HFFc6 (cell line): ENCODE data around the gene NPAS2. TPM values are rescaled to one million over a fixed set of nuclear protein-coding genes. Genes with fewer than 3 reads are reported as not detected.

Source experiments
- DNase-seq: peaks from one replicate; pipeline ENCODE4 v3.0.0-alpha.2; 2018
- H3K27ac Mint-ChIP-seq: 2 replicates; pipeline ENCODE4 v1.8.0; 2020; ENCODE audit warnings: mild to moderate bottlenecking, mixed read lengths
- H3K27me3 Mint-ChIP-seq: 2 replicates; pipeline ENCODE4 v1.8.0; 2021; ENCODE audit warnings: mild to moderate bottlenecking, moderate library complexity, mixed read lengths; ENCODE audit not compliant: insufficient read depth
- H3K36me3 Mint-ChIP-seq: 2 replicates; pipeline ENCODE4 v1.8.0; 2021; ENCODE audit warnings: low read depth, mixed read lengths
- H3K4me1 Mint-ChIP-seq: 2 replicates; pipeline ENCODE4 v1.8.0; 2020; ENCODE audit warnings: low read depth, mixed read lengths
- H3K4me3 Mint-ChIP-seq: 2 replicates; pipeline ENCODE4 v1.8.0; 2020; ENCODE audit warnings: mild to moderate bottlenecking, moderate library complexity, mixed read lengths
- H3K9me3 Mint-ChIP-seq: 2 replicates; pipeline ENCODE4 v1.8.0; 2020; ENCODE audit warnings: mild to moderate bottlenecking, mixed read lengths
- total RNA-seq, 6 experiments: library from RNA; stranded (reverse); fragmentation: NEBNext Ultra II Directional; extraction: Animal tissue kit (Norgen Biotek cat#: 25700); gene quantifications; 2 replicates in 1 of 6; 3 replicates in 5 of 6; pipeline ENCODE4 v1.2.3, GENCODE V29; 2021
- TF ChIP-seq, protein P1 (sequence below): fragments of 200-600 bp; sonication (generic); IDR thresholded peaks from 2 replicates; pipeline ENCODE4 v1.5.0; 2021; ENCODE audit warnings: antibody characterized with exemption, mild to moderate bottlenecking

NPAS2 gene
- total RNA-seq, 6 experiments from 2014 or later, result 8.8 to 14.7 (median 9.3) TPM

- peaks cover 14% of the 10 kb centered on the region for H3K4me1 Mint-ChIP-seq
- H3K4me3 Mint-ChIP-seq, result no peak overlapping the region
- no peak overlapping the region for H3K27ac Mint-ChIP-seq
- H3K27me3 Mint-ChIP-seq, result no peaks in the 10 kb centered on the region; the same call in none of the 2 replicates
- TF ChIP-seq, protein P1, sequence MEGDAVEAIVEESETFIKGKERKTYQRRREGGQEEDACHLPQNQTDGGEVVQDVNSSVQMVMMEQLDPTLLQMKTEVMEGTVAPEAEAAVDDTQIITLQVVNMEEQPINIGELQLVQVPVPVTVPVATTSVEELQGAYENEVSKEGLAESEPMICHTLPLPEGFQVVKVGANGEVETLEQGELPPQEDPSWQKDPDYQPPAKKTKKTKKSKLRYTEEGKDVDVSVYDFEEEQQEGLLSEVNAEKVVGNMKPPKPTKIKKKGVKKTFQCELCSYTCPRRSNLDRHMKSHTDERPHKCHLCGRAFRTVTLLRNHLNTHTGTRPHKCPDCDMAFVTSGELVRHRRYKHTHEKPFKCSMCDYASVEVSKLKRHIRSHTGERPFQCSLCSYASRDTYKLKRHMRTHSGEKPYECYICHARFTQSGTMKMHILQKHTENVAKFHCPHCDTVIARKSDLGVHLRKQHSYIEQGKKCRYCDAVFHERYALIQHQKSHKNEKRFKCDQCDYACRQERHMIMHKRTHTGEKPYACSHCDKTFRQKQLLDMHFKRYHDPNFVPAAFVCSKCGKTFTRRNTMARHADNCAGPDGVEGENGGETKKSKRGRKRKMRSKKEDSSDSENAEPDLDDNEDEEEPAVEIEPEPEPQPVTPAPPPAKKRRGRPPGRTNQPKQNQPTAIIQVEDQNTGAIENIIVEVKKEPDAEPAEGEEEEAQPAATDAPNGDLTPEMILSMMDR, result no peak
- H3K36me3 Mint-ChIP-seq, result 0 out of 2 replicates have a peak, but pooled peaks cover 10% of the 10 kb centered on the region
- no peaks in the 10 kb centered on the region for H3K9me3 Mint-ChIP-seq
- no peak for DNase-seq
These were observed 24.6 kb downstream of the NPAS2 start for GRCh38 chr2:100844514-100844913.

DNA sequence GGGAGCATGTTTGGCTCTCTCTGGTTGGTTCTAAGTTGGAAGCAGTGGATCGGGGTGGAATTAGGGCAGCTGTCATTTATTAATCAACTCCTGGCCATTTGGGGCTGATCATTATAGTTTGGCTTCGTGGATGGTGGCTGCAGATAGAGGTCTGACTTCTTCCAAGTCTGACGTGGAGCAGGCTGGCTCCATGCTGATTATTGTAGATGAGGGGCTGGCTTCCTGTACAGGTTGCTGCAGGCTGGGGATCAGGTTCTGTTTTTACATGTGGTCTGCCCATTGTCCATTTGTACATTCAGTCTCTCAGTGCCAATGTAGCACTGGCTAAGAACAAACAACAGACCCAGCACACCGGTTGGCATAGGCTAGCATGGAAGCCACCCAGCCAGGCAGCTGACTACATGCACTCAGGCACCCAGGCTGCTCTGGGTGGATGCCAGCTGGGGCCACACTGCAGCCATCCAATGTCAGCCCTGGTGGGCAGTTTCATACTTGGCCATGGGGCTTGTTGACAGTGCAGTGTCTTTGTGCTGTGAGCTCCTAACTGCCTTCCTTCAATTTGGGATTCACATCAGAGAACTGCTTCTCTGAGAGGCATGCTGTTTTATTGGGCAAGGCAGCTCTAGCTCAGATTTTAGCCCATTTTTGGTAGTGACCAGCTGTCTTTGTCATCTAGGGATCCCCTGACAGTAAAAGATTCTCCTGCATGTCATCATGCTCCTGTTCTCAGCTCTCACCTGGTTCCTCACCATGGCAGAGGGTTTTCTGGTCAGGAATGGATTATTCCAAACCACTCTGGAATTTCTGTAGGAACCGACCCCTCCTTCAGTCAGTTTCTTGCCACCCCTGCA is 25.4 kb downstream of the NPAS2 start:
- H3K27ac Mint-ChIP-seq, result no peak overlapping the region
- TF ChIP-seq, protein P1, result no peak
- DNase-seq, result no peak
- peaks cover 14% of the 10 kb centered on the region; the same call in 1 of the 2 replicates for H3K36me3 Mint-ChIP-seq
- peaks cover 12% of the 10 kb centered on the region for H3K4me1 Mint-ChIP-seq
- no peaks in the 10 kb centered on the region; the same call in none of the 2 replicates for H3K27me3 Mint-ChIP-seq
- H3K9me3 Mint-ChIP-seq, result no peaks in the 10 kb centered on the region
- no peak overlapping the region for H3K4me3 Mint-ChIP-seq

DNA sequence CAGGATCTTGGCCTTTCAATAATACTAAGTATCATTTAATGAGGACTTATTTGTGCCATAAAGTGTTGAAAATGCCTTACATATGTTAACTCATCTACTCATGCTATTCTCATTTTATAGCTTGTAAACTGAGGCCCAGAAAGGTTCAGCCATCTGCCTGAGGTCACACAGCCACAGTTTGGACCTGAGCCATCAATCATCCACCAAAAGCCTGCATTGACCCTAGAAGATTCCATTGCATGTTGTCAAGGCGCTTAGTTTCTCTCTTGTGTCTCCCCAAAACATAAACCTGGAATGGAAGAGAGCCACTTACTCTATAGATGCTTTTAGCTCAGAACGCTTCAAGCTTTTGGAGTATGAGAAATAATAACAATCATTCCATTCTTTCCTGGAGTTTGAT is 26.8 kb downstream of the NPAS2 start:
- no peak overlapping the region for H3K4me3 Mint-ChIP-seq
- H3K9me3 Mint-ChIP-seq, result no peaks in the 10 kb centered on the region
- peaks cover 14% of the 10 kb centered on the region; the same call in 1 of the 2 replicates for H3K36me3 Mint-ChIP-seq
- H3K27me3 Mint-ChIP-seq, result no peaks in the 10 kb centered on the region; the same call in none of the 2 replicates
- H3K4me1 Mint-ChIP-seq, result peaks cover 7% of the 10 kb centered on the region
- no peak overlapping the region for H3K27ac Mint-ChIP-seq
- DNase-seq, result no peak
- TF ChIP-seq, protein P1, result no peak

DNA sequence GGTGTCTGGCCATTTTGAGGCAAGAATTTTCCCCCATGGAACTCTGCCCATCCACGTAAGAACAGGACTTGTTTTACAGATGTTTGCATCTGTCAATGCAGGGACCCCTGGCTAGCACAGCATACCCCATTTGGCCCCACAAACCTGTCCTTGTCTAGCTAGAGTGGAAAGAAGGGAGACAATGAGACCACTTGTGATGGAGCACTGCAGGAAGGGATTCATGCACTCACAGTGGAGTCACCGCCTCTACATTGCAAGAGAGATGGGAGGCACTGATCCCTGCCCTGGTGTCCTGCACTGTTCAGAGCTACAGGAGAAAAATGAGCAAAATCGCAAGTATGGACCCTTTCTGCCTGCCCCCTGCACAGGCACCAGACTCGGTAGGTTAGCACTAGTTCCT is 32.5 kb downstream of the NPAS2 start:
- TF ChIP-seq, protein P1, result no peak
- peaks cover 30% of the 10 kb centered on the region for H3K4me1 Mint-ChIP-seq
- no peaks in the 10 kb centered on the region for H3K9me3 Mint-ChIP-seq
- H3K27ac Mint-ChIP-seq, result no peak overlapping the region
- H3K36me3 Mint-ChIP-seq, result peaks cover 14% of the 10 kb centered on the region; the same call in 1 of the 2 replicates
- H3K4me3 Mint-ChIP-seq, result no peak overlapping the region
- H3K27me3 Mint-ChIP-seq, result no peaks in the 10 kb centered on the region; the same call in 1 of the 2 replicates
- DNase-seq, result no peak

GRCh38 chr2:100852999-100853908 is 33.3 kb downstream of the NPAS2 start:
- Mint-ChIP-seq H3K4me3 (no peak overlapping the region), H3K4me1 (peaks cover 38% of the 10 kb centered on the region)

More at GRCh38 chr2:100852999-100853908, 33.3 kb downstream of the NPAS2 start:
- H3K27me3 Mint-ChIP-seq, result no peaks in the 10 kb centered on the region; the same call in 1 of the 2 replicates
- DNase-seq, result no peak
- H3K9me3 Mint-ChIP-seq, result no peaks in the 10 kb centered on the region
- H3K27ac Mint-ChIP-seq, result no peak overlapping the region
- H3K36me3 Mint-ChIP-seq, result peaks cover 7% of the 10 kb centered on the region; the same call in 1 of the 2 replicates
- TF ChIP-seq, protein P1, result no peak
